CD4-positive, alpha-beta T cell (primary cell): ENCODE data around the gene BSND. TPM values are rescaled to one million over a fixed set of nuclear protein-coding genes. Genes with fewer than 3 reads are reported as not detected.

ENCODE experiments used
- ATAC-seq: fragments of 200-7000 bp; cut with Tn5 transposase; one replicate; pipeline ENCODE4 v1.10.0; 2022; ENCODE audit warnings: mild to moderate bottlenecking; ENCODE audit not compliant: poor library complexity
- CTCF ChIA-PET: fragments of 350-600 bp; sonication (Branson Sonifier 250); formaldehyde crosslinking; loops from one replicate; lab custom pipeline; 2021; ENCODE audit warnings: antibody characterized with exemption, inconsistent platforms; lab: Charles Lee
- POLR2A ChIA-PET: fragments of 350-600 bp; sonication (Branson Sonifier 250); formaldehyde crosslinking; loops from one replicate; lab custom pipeline; 2021; ENCODE audit warnings: antibody characterized with exemption, inconsistent platforms; lab: Charles Lee
- DNase-seq, 14 experiments: peaks; one replicate each; pipeline ENCODE4 v3.0.0-alpha.2; 2013 to 2020; ENCODE audit warnings: mixed read lengths in 2 of 14
- H3K27ac ChIP-seq, 2 donors: one replicate each; pipeline versions ENCODE4 v1.5.1 to v1.7.0; 2013; ENCODE audit warnings: low read length in 2 of 2, low read depth in 1 of 2, mild to moderate bottlenecking in 1 of 2
- H3K27me3 ChIP-seq, 2 experiments: 1 replicate in 1 of 2; 2 replicates in 1 of 2; pipeline versions ENCODE4 v1.6.1 to v1.7.0; 2013; ENCODE audit warnings: low read length in 2 of 2, control low read depth in 1 of 2, mild to moderate bottlenecking in 1 of 2, moderate library complexity in 1 of 2; ENCODE audit not compliant: insufficient read depth in 2 of 2, control insufficient read depth in 1 of 2
- H3K36me3 ChIP-seq: one replicate; pipeline ENCODE4 v1.6.1; 2013; ENCODE audit warnings: low read length, control low read depth; ENCODE audit not compliant: insufficient read depth
- H3K4me1 ChIP-seq: one replicate; pipeline ENCODE4 v1.6.1; 2013; ENCODE audit warnings: low read length, control low read depth; ENCODE audit not compliant: insufficient read depth
- H3K4me3 ChIP-seq: one replicate; pipeline ENCODE4 v1.5.1; 2013; ENCODE audit warnings: mild to moderate bottlenecking, low read length, moderate library complexity
- H3K9me3 ChIP-seq, 2 experiments: 1 replicate in 1 of 2; 2 replicates in 1 of 2; pipeline versions ENCODE4 v1.6.1 to v1.7.0; 2013; ENCODE audit warnings: low read length in 2 of 2, mild to moderate bottlenecking in 2 of 2, control low read depth in 1 of 2, moderate library complexity in 1 of 2; ENCODE audit not compliant: control insufficient read depth in 1 of 2, insufficient read depth in 1 of 2
- H3K27ac Mint-ChIP-seq: one replicate; pipeline ENCODE4 v1.8.0; 2020; ENCODE audit warnings: mixed read lengths
- H3K27me3 Mint-ChIP-seq: one replicate; pipeline ENCODE4 v1.8.0; 2021; ENCODE audit warnings: mixed read lengths
- H3K36me3 Mint-ChIP-seq: one replicate; pipeline ENCODE4 v1.8.0; 2021; ENCODE audit warnings: low read depth, mixed read lengths
- H3K4me1 Mint-ChIP-seq: one replicate; pipeline ENCODE4 v1.8.0; 2021; ENCODE audit warnings: low read depth, mixed read lengths
- H3K4me3 Mint-ChIP-seq: one replicate; pipeline ENCODE4 v1.8.0; 2020; ENCODE audit warnings: mild to moderate bottlenecking, mixed read lengths
- H3K9me3 Mint-ChIP-seq: one replicate; pipeline ENCODE4 v1.8.0; 2020; ENCODE audit warnings: mixed read lengths
- intact Hi-C, 2 experiments: fragments of 100-400 bp; cut with DNase I in 1 of 2; cut with micrococcal nuclease in 1 of 2; formaldehyde crosslinking; loops; one replicate each; pipeline versions ENCODE4 v1.15.1 to v1.9.0; 2023 to 2025; cut with DNase I, micrococcal nuclease
- total RNA-seq, 174 experiments: library from RNA in 2 of 174; stranded (reverse) in 2 of 174; gene quantifications; one replicate each; pipeline ENCODE4 v1.2.3 and lab custom pipeline; 2021 to 2026
- TF ChIP-seq, protein P1 (sequence below): fragments of 200-600 bp; IDR thresholded peaks from one replicate; pipeline ENCODE4 v1.8.0; 2022; ENCODE audit warnings: antibody characterized with exemption, mild to moderate bottlenecking

Gene BSND
- total RNA-seq, 2 experiments from 2014 or later = not detected

GRCh38 chr1:55015123-55015522, 16.4 kb downstream of the BSND start:
- Mint-ChIP-seq H3K36me3 (no peaks in the 10 kb centered on the region), H3K4me1 (no peaks in the 10 kb centered on the region), H3K27me3 (peaks cover 19% of the 10 kb centered on the region), H3K27ac (no peak overlapping the region), H3K4me3 (no peak overlapping the region), H3K9me3 (no peaks in the 10 kb centered on the region)
- intact Hi-C loops = no loop called here
- Histone ChIP-seq H3K36me3 (no peaks in the 10 kb centered on the region), H3K9me3 (no peaks in the 10 kb centered on the region), H3K27ac (no peak overlapping the region), H3K27me3 (peaks cover 0 to 8% of the 10 kb centered on the region in 2 experiments), H3K4me1 (no peaks in the 10 kb centered on the region), H3K4me3 (no peak overlapping the region)
- DNase-seq (no peak), ATAC-seq (no peak)
- TF ChIP-seq, protein P1, sequence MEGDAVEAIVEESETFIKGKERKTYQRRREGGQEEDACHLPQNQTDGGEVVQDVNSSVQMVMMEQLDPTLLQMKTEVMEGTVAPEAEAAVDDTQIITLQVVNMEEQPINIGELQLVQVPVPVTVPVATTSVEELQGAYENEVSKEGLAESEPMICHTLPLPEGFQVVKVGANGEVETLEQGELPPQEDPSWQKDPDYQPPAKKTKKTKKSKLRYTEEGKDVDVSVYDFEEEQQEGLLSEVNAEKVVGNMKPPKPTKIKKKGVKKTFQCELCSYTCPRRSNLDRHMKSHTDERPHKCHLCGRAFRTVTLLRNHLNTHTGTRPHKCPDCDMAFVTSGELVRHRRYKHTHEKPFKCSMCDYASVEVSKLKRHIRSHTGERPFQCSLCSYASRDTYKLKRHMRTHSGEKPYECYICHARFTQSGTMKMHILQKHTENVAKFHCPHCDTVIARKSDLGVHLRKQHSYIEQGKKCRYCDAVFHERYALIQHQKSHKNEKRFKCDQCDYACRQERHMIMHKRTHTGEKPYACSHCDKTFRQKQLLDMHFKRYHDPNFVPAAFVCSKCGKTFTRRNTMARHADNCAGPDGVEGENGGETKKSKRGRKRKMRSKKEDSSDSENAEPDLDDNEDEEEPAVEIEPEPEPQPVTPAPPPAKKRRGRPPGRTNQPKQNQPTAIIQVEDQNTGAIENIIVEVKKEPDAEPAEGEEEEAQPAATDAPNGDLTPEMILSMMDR = no peak
- ChIA-PET POLR2A (no interaction called here), CTCF (no interaction called here)

DNA sequence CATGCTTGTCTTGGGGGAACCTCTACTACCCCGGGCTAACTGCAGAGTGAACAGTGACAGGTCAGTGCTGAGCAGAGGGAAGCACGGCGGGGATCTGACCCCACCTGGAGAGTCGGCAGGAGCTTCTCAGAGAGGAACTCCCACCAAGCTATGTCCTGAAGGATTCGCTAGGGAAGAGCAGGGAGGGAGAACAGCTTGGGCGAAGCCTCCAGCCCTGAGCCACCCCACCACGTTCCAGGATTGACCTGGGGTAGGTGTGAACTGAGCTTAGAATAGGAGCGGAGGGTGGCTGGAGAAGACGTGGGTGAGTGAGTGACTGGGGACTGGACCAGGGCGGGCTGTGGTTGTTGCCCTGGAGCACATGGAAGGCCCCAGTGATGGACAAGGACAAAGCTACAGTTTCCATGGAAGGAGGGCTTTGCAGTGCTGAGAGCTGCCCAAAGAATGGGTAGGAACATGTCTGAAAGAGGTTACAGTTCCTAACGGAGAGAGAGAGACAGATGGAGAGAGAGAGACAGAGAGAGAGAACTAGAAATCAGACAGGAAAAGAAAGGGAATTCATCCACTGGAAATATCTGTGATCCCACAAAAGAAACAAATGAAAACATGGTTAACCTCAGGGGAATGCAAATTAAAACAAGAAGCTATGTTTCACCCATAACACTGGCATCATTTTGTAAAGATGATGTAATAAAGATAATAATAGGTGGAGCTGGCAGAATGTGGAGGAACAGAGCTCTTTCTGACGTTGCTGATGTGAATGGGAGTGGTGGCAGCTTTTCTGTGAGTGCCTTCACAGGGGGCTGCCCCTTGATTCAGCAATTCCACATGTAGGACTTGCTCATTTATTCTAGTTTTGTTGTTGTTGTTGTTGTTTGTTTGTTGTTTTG, 17.2 kb downstream of the BSND start:
- CTCF ChIA-PET = no interaction called here
- no peak overlapping the region for H3K27ac ChIP-seq
- H3K4me3 ChIP-seq = no peak overlapping the region
- peaks cover 0 to 8% of the 10 kb centered on the region in 2 experiments for H3K27me3 ChIP-seq
- no peaks in the 10 kb centered on the region for H3K4me1 ChIP-seq
- TF ChIP-seq, protein P1 = no peak
- H3K9me3 ChIP-seq = no peaks in the 10 kb centered on the region
- H3K4me1 Mint-ChIP-seq = no peaks in the 10 kb centered on the region
- H3K4me3 Mint-ChIP-seq = no peak overlapping the region
- H3K27me3 Mint-ChIP-seq = peaks cover 19% of the 10 kb centered on the region
- POLR2A ChIA-PET = no interaction called here
- H3K36me3 Mint-ChIP-seq = no peaks in the 10 kb centered on the region
- DNase-seq (no peak), ATAC-seq (no peak)
- no peaks in the 10 kb centered on the region for H3K9me3 Mint-ChIP-seq
- intact Hi-C loops = no loop called here
- H3K27ac Mint-ChIP-seq = no peak overlapping the region
- H3K36me3 ChIP-seq = no peaks in the 10 kb centered on the region

- H3K36me3 Mint-ChIP-seq = no peaks in the 10 kb centered on the region
- DNase-seq (no peak), ATAC-seq (no peak)
- H3K4me3 ChIP-seq = no peak overlapping the region
- POLR2A ChIA-PET = no interaction called here
- peaks cover 0 to 8% of the 10 kb centered on the region in 2 experiments for H3K27me3 ChIP-seq
- CTCF ChIA-PET = no interaction called here
- peaks cover 5% of the 10 kb centered on the region for H3K4me1 ChIP-seq
- no peaks in the 10 kb centered on the region for H3K36me3 ChIP-seq
- TF ChIP-seq, protein P1 = no peak
- no peaks in the 10 kb centered on the region for H3K9me3 ChIP-seq
- no peaks in the 10 kb centered on the region for H3K4me1 Mint-ChIP-seq
- no peaks in the 10 kb centered on the region for H3K9me3 Mint-ChIP-seq
- H3K27ac ChIP-seq = no peak overlapping the region
- H3K27ac Mint-ChIP-seq = no peak overlapping the region
- peaks cover 17% of the 10 kb centered on the region for H3K27me3 Mint-ChIP-seq
- intact Hi-C loops = no loop called here
- no peak overlapping the region for H3K4me3 Mint-ChIP-seq
Measured at GRCh38 chr1:55018395-55018794, 19.7 kb downstream of the BSND start.
